HepG2 (cell line): ENCODE results near the gene ENDOG. TPM values are rescaled to one million over a fixed set of nuclear protein-coding genes. Genes with fewer than 3 reads are reported as not detected.
A peak's percentile ranks its signal among the peaks of the same experiment; 100 is the strongest.

Source experiments
- DR1 ChIP-seq: sonication (generic); formaldehyde crosslinking; IDR thresholded peaks from 2 replicates; pipeline ENCODE4 v1.8.0; 2021; ENCODE audit warnings: mild to moderate bottlenecking, missing genetic modification reagents, inconsistent platforms
- GFI1 ChIP-seq: sonication (generic); formaldehyde crosslinking; IDR thresholded peaks from 2 replicates; pipeline ENCODE4 v1.5.0; 2020; ENCODE audit warnings: missing genetic modification reagents, mild to moderate bottlenecking, borderline replicate concordance
- HHEX ChIP-seq: IDR thresholded peaks from 2 replicates; pipeline ENCODE4 v1.6.1; 2016; ENCODE audit warnings: control low read depth
- IRX3 ChIP-seq: sonication (generic); formaldehyde crosslinking; IDR thresholded peaks from 2 replicates; pipeline ENCODE4 v1.8.1; 2023; ENCODE audit warnings: mild to moderate bottlenecking, low read depth, missing genetic modification reagents, borderline replicate concordance
- NAIF1 ChIP-seq: sonication (generic); formaldehyde crosslinking; IDR thresholded peaks from 2 replicates; pipeline ENCODE4 v1.5.0; 2020; ENCODE audit warnings: mild to moderate bottlenecking, missing genetic modification reagents, borderline replicate concordance
- NFKB2 ChIP-seq: sonication (generic); formaldehyde crosslinking; IDR thresholded peaks from 2 replicates; pipeline ENCODE4 v1.4.0; 2020; ENCODE audit warnings: missing genetic modification reagents, borderline replicate concordance
- NPAS2 ChIP-seq: sonication (generic); formaldehyde crosslinking; IDR thresholded peaks from 2 replicates; pipeline ENCODE4 v1.8.0; 2022; ENCODE audit warnings: mild to moderate bottlenecking, missing genetic modification reagents, borderline replicate concordance
- RXRB ChIP-seq: IDR thresholded peaks from 2 replicates; pipeline ENCODE4 v1.6.1; 2016; ENCODE audit warnings: borderline replicate concordance, missing genetic modification reagents, missing compliant biosample characterization
- SOX6 ChIP-seq, 2 experiments: fragments of 450-650 bp in 1 of 2; sonication (generic) in 1 of 2; formaldehyde crosslinking in 1 of 2; IDR thresholded peaks; 2 replicates each; pipeline versions ENCODE4 v1.4.0 to v1.6.1; 2017 to 2020; ENCODE audit warnings: antibody characterized with exemption in 1 of 2, mild to moderate bottlenecking in 1 of 2, missing genetic modification reagents in 1 of 2
- SRY ChIP-seq: sonication (generic); formaldehyde crosslinking; IDR thresholded peaks from 2 replicates; pipeline ENCODE4 v1.8.0; 2022; ENCODE audit warnings: mild to moderate bottlenecking, missing genetic modification reagents
- TERF1 ChIP-seq: sonication (generic); formaldehyde crosslinking; IDR thresholded peaks from 2 replicates; pipeline ENCODE4 v1.8.0; 2022; ENCODE audit warnings: mild to moderate bottlenecking, missing genetic modification reagents, moderate library complexity
- TGIF2 ChIP-seq: IDR thresholded peaks from 2 replicates; pipeline ENCODE4 v1.6.1; 2016; ENCODE audit warnings: control low read depth, missing compliant biosample characterization
- YEATS4 ChIP-seq: sonication (generic); formaldehyde crosslinking; IDR thresholded peaks from 2 replicates; pipeline ENCODE4 v1.4.0; 2020; ENCODE audit warnings: missing genetic modification reagents, borderline replicate concordance
- YY1 ChIP-seq: IDR thresholded peaks from 2 replicates; pipeline ENCODE4 v1.6.1; 2011; ENCODE audit warnings: low read length, low read depth, moderate library complexity, mild to moderate bottlenecking; ENCODE audit not compliant: insufficient read depth, insufficient replicate concordance
- ZFP37 ChIP-seq: sonication (generic); formaldehyde crosslinking; IDR thresholded peaks from 2 replicates; pipeline ENCODE4 v1.4.0; 2020; ENCODE audit warnings: missing genetic modification reagents, borderline replicate concordance
- ZFX ChIP-seq: sonication (generic); formaldehyde crosslinking; IDR thresholded peaks from 2 replicates; pipeline ENCODE4 v1.4.0; 2020; ENCODE audit warnings: mild to moderate bottlenecking, low read depth, missing genetic modification reagents, moderate library complexity
- ZMAT3 ChIP-seq: sonication (generic); formaldehyde crosslinking; conservative IDR thresholded peaks from 2 replicates; pipeline ENCODE4 v1.7.0; 2021; ENCODE audit warnings: missing genetic modification reagents
- ZNF274 ChIP-seq: sonication (generic); formaldehyde crosslinking; IDR thresholded peaks from 2 replicates; pipeline ENCODE4 v1.5.1; 2020; ENCODE audit warnings: mild to moderate bottlenecking, missing genetic modification reagents
- ZNF337 ChIP-seq: sonication (generic); formaldehyde crosslinking; IDR thresholded peaks from 2 replicates; pipeline ENCODE4 v1.5.1; 2020; ENCODE audit warnings: missing genetic modification reagents, low read depth, mild to moderate bottlenecking, borderline replicate concordance
- ZNF781 ChIP-seq: sonication (generic); formaldehyde crosslinking; IDR thresholded peaks from 2 replicates; pipeline ENCODE4 v1.5.1; 2020; ENCODE audit warnings: borderline replicate concordance, mild to moderate bottlenecking, missing genetic modification reagents; ENCODE audit errors: not compliant biosample characterization
- ZNF841 ChIP-seq: sonication (generic); formaldehyde crosslinking; IDR thresholded peaks from 2 replicates; pipeline ENCODE4 v1.8.1; 2023; ENCODE audit warnings: missing genetic modification reagents, borderline replicate concordance
- polyA plus RNA-seq, 8 experiments: library from polyadenylated mRNA; depleted of rRNA in 3 of 8; stranded (reverse) in 7 of 8; unstranded in 1 of 8; fragments of >200 nt; fragmentation: Illumina TruSeq in 4 of 8; extraction: Trizol in 4 of 8; gene quantifications; 2 replicates each; pipeline versions ENCODE4 v1.2.1 to v1.2.3, GENCODE V29; 2011 to 2016; ENCODE audit warnings: low read depth in 4 of 8, missing spikeins in 1 of 8, mixed read lengths in 1 of 8; ENCODE audit not compliant: insufficient read depth in 1 of 8
- total RNA-seq, 5 experiments: library from RNA; depleted of rRNA; stranded (reverse); fragments of >200 nt; fragmentation: Illumina TruSeq; extraction: Trizol; gene quantifications; 2 replicates each; pipeline ENCODE4 v1.2.3, GENCODE V29; 2016; ENCODE audit warnings: low read depth in 1 of 5
- TF ChIP-seq, protein P1 (sequence below): sonication (generic); formaldehyde crosslinking; IDR thresholded peaks from 2 replicates; pipeline ENCODE4 v1.5.1; 2020; ENCODE audit warnings: missing genetic modification reagents, mild to moderate bottlenecking, borderline replicate concordance

ENDOG gene
- total and polyA plus RNA-seq, 2 of the 13 experiments (the other 11 are each of a cell fraction or from before 2014, with no cell fraction given): 26.3 to 28.8 TPM

- peak; percentile 56; the same call in 1 of the 2 replicates for TF ChIP-seq YEATS4
- no peak for TF ChIP-seq TERF1
- peak; percentile 56; the same call in 1 of the 2 replicates for TF ChIP-seq ZFX (CRISPR knock-in tag)
- no peak for TF ChIP-seq SOX6 (IDR thresholded peaks at IDR 0.05)
- TF ChIP-seq SOX6 (CRISPR knock-in tag; IDR thresholded peaks at IDR 0.05): 0 out of 2 replicates have a peak, but pooled peaks have one; percentile 25
- TF ChIP-seq ZNF337 (CRISPR knock-in tag): 0 out of 2 replicates have a peak, but pooled peaks have one; percentile 33
- TF ChIP-seq RXRB: peak; percentile 61
- TF ChIP-seq NFKB2 (CRISPR knock-in tag): no peak
- 0 out of 2 replicates have a peak, but pooled peaks have one; percentile 30 for TF ChIP-seq NAIF1 (CRISPR knock-in tag)
- no peak; the same call in 1 of the 2 replicates for TF ChIP-seq IRX3 (CRISPR knock-in tag)
- no peak for TF ChIP-seq HHEX (CRISPR knock-in tag)
- peak; percentile 45; the same call in 1 of the 2 replicates for TF ChIP-seq GFI1 (CRISPR knock-in tag)
- TF ChIP-seq ZMAT3 (CRISPR knock-in tag): no peak
- TF ChIP-seq ZNF274 (CRISPR knock-in tag): 0 out of 2 replicates have a peak, but pooled peaks have one; percentile 26
- no peak for TF ChIP-seq ZNF841 (CRISPR knock-in tag)
- peak; percentile 89 for TF ChIP-seq DR1 (CRISPR knock-in tag)
- TF ChIP-seq, protein P1, sequence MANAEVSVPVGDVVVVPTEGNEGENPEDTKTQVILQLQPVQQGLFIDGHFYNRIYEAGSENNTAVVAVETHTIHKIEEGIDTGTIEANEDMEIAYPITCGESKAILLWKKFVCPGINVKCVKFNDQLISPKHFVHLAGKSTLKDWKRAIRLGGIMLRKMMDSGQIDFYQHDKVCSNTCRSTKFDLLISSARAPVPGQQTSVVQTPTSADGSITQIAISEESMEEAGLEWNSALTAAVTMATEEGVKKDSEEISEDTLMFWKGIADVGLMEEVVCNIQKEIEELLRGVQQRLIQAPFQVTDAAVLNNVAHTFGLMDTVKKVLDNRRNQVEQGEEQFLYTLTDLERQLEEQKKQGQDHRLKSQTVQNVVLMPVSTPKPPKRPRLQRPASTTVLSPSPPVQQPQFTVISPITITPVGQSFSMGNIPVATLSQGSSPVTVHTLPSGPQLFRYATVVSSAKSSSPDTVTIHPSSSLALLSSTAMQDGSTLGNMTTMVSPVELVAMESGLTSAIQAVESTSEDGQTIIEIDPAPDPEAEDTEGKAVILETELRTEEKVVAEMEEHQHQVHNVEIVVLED (CRISPR knock-in tag): no peak; the same call in 1 of the 2 replicates
- peak; percentile 51 for TF ChIP-seq YY1
- no peak for TF ChIP-seq NPAS2
- TF ChIP-seq TGIF2 (CRISPR knock-in tag): no peak
- no peak for TF ChIP-seq ZFP37
- TF ChIP-seq SRY: peak; percentile 3; the same call in 1 of the 2 replicates
- no peak for TF ChIP-seq ZNF781 (CRISPR knock-in tag)
Measured at GRCh38 chr9:128818099-128818838, at the start of gene ENDOG (continued).
